ENCODE measurements around the gene KSR2.

KSR2 gene

DNA sequence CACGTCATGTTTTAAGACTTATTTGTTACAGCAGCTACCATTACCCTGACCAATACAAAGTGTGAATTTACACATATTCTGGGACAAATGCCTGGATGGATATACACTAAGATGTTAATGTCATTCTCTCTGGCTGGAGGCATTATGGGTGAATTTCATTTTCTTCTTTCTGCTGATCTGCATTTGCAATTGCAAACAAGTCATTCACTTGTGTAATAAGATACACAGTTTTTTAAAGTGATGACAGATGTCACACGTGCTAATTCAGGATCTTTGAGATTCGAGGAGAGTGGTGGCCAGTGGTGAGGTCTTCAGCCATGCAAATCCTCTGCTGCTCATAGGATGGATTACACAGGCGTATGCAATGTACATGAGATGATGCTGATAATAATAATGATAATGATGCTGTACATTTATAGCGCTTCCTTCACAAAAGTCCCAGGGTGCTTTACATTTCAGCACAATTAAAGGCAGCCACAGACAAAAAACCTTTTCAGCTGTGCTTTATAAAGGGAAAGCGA lies 451.5 kb downstream of the KSR2 start:
- DNase-seq = no peak

DNA sequence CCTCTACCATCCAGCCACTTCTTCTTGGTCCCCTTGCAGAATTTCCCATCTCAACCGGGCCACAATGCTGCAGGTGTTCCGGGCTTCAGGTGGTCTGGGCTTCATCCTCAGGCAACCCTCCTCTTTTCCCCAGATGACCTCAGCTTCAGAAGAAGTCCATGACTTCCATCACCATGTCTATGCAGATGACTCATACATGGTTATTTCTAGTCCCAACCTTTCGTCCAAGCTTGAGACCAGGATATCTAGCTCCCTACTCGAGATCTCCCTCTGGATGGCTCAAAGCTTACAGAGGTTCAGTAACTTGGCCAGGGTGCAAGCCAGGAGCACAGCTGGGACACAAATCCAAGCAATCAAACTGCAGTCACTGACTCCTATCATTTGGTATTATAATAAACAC lies 452.8 kb downstream of the KSR2 start:
- no peak for DNase-seq

DNA sequence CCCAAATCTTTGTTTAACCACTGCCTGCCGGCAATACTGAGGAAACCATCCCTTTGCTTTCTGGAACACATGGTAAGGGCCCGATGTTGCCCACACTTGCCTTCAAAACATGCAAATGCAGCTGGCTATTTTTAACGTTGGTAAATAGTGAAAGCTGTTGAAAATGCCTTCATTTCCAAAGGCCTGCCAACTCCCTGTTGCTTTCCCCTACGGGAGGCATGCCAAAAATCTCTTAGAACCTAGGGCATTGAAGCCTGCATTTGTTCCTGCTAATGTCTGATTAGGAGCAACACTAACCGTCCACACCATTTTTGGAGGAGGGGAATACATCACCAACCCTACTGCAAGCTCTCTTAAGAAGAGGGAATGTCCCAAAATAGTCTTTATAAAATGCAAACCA lies 454.8 kb downstream of the KSR2 start:
- no peak for DNase-seq

DNA sequence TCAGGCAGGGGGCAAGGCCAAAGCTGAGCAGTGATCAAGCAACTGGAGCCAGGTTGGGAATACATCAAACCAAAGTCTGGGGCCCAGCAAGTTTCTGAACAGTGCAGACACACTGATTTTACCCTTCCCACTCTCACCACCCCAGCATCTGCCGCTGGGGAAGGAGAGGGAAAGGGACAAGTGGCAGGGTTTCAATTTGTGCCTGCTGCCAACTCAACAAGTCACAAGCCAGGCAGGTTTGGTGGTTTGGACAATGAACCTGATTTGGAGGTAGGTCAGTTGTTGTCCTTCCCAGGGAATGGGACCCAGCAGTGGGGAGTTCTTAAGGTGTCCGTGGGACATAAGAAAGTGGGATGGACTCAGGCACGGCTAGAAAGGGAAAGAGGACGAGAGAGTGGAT lies 455.4 kb downstream of the KSR2 start:
- DNase-seq = no peak

DNA sequence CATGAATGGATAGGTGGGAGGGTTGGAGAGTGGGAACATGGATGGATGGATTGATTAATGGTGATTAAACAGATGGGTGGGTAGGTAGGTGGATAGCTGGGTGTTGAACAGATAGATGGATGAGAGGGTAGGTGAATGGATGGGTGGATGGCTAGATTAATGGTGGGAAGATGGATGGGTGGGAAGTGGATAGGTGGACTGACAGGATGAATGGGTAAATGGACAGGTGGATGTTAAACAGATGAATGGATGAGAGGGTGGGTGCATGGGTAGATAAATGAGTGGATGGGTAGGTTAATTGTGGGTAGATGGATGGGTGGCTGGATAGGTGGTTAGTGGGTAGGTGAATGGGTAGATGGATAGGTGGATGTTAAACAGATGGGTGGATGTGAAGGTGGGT lies 460.3 kb downstream of the KSR2 start:
- DNase-seq = no peak

DNA sequence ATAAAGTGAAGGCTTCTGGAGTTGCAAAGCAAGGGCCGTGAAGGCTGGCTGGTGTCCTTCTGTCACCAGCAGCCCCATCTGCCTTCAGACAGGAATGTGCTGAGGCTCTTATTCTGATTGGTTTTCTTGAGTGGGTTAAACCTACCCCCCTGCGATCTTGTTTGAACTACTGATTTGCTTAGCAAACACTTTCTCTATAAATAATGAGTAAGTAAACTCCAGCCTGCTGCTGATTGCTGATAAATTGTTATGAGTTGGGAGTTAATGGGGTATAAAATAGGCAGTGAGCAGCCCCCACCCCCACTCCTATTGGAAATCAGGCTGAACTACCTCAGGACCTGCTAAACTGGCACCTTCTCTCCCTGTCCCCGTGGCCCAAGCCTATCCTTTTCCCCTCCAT lies 461.2 kb downstream of the KSR2 start:
- no peak for DNase-seq

DNA sequence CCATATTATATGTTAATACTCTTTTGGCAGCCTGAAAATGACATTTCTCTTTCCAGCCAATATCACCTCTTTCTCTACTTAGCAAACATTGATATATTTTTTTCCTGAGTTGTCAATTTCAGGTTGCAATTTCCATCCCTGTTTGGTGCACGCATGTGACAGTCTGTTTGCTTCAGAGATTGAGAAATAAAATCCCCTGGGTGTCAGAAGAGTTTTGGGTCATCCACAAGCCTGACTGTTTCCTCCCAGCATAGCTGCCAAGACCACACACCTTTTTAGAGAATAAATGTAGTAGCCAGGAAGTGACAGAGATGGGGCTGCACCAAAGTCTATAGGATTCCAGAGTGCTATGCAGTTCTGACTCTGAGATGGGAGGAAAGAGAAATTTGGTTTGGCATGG lies 462.5 kb downstream of the KSR2 start:
- DNase-seq = no peak

DNA sequence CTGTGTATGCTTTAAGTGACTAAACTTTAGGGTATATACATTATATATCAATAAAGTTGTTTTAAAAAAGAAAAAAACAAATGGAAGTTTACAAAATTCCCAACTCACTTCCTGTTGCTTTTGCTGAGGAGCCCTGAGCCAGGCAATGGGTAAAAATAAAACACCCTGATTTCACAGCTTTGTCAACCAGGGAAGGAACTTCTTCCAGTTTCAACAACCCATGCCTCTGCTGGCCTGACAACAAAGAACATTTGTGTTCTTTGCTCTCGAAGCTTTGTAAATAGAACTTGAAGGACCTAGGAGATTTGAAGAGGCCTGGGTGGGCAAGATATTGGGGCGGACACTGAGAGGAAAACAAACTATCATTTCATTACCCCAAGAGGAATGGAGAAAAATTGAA lies 466.2 kb downstream of the KSR2 start:
- DNase-seq = no peak

DNA sequence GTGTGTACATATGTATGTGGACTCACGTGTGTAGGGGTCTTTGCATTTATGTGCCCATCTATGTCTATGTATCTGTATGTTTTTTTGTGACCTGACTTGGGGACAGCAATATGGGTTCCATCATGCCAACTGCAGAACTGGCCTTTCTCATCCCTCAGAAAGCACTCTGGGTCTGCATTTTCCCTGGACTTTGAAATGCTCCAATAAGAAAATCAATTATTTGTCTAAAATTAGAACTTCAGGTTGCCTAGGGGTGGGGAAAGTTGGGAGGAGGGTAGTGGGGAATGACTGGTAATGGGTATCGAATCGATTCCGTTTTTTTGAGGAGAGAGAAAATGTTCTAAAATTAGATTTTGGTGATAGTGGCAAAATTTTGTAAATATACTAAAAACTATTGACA lies 466.6 kb downstream of the KSR2 start:
- no peak for DNase-seq

DNA sequence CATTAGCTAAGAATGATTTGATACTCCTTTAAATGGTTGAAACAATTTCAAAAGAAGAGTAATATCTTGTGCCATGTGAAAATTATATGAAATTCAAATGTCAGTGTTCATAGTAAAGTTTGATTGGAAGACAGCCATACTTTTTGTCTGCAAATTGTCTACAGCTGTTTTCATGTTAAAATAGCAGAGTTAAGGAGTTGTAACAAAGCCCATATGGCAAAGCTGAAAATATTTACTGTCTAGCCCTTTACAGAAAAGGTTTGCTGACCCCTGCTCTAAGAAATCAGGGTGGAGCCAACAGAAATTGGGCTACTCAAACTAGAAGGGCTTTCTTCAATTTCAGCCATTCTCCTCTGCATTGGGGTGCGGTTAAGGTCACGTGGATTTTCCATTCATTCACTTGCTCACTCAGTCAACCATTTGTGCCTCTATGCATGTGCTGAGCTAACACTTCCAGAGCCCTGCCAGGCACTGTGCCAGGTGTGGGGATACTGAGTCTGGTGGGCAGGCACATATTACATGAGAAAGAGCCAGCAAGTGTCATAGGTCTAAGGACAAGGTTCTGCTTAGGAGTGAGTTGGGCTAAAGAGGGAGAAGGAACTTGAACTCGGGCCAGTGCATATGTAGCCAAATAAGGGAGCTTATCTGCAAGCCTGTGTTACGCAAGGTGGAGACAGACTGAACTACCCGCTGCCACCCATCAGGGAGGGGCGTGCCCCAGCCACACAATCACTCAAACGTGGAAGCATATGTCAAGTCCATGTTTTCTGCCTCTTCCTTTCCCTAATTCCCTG lies 467.5 kb downstream of the KSR2 start:
- no peak for DNase-seq

DNA sequence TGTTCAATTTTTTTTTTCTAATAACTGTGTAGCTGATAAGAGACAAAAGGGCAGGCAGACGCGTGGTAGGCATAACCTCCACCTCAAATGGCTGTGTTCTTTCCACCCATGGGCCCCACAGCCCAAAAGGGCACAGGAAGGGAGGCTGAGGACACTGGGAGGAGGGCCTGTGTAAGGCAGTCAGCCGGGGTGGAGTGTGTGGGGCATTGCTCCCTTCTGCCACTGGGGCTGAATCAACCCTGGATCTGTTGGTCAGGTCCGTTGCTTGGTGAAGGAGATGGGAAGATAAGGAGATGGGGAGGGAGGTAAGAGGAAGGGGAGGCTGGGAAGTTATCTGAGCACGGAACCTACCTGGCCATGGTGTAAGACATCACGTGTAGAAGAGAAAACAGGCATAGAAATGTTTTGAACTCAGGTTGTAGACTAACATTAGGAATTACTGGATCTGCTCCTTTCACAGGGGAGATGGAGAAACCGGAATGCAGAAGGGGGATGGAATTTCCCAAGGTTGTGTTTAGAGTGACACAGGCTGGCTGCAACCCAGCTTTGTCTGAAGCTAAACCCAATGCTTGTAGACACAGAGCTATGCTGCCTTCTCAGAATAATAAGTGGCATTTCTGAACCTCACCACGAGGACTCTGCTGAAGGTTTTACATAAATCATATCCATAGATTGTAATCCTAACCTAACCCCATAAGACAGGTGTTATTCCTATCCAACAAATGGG lies 468.9 kb downstream of the KSR2 start:
- no peak for DNase-seq

DNA sequence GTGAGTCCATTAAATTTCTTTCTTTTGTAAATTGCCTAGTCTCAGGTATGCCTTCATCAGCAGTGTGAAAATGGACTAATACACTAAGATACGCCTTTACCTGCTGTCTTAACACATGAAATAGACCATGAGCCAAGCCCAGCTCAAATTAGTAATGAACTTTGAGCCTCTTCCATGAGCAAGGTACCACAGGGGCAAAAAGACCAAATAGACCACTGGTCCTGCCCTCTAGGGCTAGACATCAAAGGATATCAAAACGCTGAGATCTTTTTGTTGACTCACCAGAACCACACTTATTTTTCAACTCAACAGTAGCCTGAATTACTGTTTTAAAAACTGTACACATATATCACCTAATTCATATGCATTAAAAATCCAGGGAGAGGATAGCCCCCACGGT lies 469.9 kb downstream of the KSR2 start:
- DNase-seq = no peak

DNA sequence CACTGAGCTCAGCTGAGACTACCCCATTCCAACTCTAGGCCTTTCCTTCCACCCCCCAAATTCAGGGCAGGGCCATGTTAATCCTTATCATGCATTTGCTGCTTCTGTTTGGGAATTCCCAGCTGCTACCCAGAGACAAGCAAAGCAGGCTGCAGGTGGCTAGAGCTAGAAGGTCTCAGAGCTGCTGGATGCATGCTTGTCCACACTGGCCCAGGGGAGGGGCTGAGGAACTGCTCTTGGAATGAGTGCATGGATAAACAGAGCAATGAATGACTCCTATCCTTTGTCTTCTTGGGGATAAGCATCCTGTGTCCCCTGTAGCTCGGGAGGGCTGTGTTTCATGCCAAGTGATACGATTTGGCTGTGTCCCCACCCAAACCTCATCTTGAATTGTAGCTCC lies 470.5 kb downstream of the KSR2 start:
- DNase-seq = no peak

DNA sequence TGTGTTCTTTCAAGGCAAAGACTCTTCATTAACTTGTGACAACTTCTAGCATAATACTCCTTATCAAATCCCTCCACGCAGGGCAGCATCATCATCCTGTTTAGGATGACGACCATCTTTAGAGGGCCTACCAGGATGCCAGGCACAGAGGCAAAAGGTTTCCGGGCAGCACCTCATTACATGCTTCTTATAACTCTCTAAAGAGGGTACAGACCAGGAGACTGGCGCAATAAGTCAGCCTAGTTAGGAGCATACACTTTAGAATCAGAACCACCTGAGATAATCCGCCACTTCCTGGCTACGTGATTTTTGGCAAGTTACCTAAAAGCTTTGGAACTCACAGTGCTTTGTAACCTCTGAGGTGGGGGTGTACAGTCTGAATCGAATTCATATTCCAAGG lies 471.4 kb downstream of the KSR2 start:
- DNase-seq = no peak

DNA sequence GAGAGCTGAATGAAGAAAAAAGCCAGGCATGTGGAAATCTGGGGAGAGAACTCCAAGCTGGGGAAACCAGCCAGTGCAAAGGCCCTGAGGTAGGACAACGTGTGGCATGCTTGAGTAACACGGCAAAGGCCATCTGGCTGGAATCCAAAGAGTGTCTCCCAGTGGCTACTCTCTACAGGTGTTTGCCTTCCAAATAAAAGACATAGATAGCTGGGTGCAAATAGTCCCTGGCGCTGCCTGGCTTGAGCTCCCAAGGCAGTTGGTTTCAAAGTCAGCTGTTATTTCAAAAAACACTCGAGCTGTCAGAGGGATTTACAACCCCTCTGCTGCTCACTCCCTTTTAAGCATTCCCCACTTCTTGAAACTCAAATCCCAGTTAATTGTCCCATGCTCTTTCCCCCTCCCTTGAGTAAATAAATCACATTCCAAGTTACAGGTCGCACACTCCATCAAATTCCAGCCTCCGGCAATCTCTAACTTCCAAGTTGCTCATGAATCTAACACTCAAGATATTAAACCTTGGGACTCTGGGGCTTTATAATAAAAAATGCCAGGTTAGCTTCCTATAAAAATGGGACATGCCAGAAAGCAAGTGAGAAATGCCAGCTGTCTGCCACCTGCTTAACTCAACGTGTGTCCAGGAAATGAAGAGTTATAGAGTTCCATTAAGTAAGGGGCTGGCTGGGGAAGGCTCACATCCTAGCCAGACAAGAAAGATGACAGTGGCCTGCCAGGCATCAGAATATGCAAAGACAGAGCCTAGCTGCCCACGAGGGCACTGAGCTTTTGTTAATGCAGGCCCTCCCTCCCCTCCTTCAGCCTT lies 473.7 kb downstream of the KSR2 start:
- no peak for DNase-seq

DNA sequence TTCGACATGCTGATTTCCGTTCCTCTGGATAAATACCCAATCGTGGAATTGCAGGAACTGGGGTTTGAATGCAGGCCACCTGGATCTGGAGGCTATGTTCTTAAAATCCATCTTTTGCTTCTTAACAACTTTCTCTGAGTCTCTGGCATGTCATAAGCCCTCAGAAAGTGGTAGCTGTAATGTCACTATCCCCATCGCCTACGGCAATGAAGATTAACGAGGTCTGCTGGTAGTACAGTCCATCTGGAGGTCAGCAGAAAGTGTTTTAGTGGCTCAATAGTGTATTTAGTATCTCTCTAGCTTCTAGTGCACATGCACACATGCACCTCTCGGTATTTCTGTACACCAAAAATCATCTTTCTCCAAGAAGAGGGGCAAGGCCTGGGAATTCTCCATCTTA lies 477.1 kb downstream of the KSR2 start:
- DNase-seq = no peak

DNA sequence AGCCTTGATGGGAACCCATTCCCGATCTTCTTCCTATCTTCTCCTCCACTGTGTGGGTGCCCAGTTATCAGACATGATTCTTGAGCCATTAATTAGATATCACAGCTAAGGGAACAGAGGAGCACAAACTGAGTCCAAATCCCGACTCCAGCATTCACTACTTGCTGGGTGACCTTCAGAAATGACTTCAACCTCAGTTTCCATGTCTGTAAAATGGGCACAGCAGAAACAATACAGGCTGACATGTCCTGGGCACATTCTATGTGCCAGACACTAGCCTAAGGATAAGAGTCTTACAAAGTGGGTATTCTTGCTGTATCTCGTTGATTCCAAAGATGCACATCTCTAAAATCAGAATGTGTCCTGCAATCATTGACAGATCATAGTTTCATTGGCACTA lies 478.7 kb downstream of the KSR2 start:
- DNase-seq = no peak

DNA sequence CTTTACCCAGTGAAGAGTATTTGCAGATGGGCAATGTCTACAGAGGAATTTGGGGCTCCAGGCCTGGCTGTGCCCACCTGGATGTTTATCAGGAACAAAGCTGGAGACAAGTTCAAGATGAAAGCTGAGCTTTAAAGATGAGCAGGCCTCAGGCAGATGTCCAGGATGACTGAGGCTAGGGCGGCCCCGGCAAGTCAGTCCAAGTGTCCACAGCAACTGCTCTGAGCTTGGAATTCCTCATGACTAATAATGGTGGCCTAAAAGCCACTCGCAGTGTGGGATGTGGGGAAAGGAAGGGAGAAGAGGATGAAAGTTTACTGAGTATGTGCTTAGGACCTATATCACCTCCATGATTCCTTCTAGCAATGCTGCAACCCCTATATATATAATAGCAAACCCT lies 479.1 kb downstream of the KSR2 start:
- DNase-seq = no peak

DNA sequence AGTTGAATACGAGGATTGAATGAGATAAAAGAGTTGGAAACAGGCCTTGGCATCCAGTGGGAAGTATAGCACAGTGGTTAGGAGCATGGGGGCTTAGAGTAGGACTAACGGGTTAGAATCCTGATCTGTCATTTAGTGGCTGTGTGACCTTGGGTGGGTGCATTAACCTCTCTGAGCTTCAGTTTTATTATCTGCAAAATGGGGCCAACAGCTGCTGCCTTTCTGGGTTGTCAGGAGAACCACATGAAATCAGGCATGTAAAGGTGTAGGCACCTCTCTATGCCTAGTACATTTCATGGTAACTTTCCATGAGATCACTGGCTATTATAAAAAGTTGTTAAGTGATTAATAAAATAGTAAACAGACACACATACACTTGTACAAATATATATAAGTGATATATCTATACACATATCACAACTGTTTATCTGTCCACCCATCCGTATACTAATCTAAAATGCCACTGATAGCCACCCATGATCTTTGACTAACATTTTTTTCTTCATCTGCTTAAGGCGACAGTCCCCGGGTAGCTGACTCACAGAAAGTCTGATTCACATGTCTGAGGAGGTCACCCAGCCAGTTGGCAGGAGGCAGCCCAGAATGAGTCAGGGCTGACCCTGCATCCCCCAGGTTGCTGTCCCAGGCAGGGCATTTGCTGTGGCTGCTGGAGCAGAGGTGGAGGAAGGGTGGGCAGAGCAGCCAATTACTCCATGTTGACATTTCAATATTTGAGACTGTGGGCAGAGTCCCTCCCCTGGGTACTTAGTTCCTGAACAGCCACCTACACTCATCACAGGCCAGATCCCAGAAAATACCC lies 481.7 kb downstream of the KSR2 start:
- no peak for DNase-seq

DNA sequence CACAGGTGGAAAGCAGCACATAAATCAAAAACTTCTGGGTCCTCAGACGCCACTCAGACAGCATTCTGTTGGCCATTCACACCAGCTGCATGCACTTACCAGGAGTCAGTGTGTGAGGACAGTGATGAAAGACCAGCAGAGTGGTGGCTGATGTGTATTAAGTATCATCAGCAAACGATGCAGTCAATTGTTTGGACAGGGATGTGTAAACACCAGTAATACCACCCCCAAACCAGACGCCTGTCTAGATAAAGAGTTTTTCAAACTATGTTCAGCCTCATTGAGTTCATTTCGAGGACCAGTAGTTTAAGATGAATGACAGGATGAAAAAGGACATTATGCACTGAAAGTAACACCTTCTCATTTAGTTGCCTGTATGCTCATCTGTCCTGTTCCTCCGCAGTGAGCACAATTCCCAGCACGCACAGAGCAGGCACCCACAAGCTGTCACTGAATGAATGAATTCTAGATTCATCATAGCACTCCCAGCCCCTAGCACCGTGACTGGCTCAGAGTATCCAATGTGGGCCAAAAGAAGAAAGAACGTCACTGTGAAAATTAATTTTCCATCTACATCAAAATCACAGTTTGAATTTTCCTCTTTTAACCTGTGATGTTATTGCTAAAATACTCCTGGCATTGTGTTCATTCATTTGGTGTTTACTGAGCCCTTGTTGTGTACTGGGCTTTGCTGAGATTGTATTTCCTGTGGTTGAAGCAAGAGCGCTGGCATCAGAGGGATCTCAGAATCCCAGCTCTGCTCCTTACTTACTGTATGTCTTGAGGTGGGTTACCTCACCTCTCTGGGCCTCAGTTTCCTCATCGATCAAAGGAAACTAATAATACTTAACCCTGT lies 482.6 kb downstream of the KSR2 start:
- no peak for DNase-seq

DNA sequence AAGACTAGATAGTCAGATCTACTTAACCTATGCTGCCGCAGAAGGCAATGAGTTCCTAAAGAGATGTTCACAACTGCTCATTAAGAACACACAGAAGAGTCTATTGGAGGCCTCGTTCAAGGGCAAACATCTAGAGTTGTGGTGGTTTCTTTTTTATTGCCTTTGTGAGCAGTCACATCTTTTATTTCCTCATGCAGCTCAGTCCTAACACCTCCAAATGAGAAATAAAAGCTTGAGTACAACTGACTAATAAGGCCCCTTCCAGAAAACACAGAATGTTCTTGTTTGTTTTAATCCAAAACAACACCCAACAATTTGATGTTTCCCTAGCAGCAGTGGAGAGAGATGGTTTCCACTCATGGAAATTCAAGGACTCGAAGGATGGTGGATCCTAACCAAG lies 483.9 kb downstream of the KSR2 start:
- no peak for DNase-seq

DNA sequence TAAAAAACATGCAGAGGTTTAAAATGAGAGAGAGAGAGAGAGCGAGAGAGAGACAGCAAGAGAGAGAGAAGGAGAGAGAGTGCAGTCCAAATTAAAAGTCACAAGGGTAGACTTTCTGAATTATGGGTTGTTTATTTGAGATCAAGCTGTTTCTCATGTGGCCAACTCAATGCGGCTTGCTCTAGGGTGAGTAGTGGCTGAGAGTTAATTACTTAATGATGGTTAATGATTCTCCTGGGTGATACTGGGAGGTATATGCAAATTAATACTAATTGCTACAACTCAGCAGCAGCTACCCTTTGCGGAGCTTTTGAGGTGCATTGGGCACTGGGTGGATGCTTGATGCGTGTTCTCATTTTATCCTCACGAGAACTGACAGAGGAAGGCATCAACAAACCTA lies 485.3 kb downstream of the KSR2 start:
- DNase-seq = no peak

All from activated CD4-positive, alpha-beta T cell treated with anti-CD3 and anti-CD28 coated beads, Interleukin-2, amount 50 U/mL, for 16 hours (primary cell).